Activated CD8-positive, alpha-beta memory T cell treated with anti-CD3 and anti-CD28 coated beads for 24 hours (primary cell): ENCODE data around the gene RPS24.
"Not testable (repeated sequence)": the region's sequence is repeated elsewhere in the genome, so short reads cannot be mapped to it uniquely, and the experiment has no call there.

Source experiments
- DNase-seq: peaks from one replicate; pipeline ENCODE4 v3.0.0-alpha.2; 2020

Gene RPS24

GRCh38 chr10:78033637-78034470 lies at the start of gene RPS24:
TSS of gene RPS24 (plus strand) at chr10:78033863. CDS start at chr10:78033902, 39 bp downstream.
- peak; percentile 97 for DNase-seq

GRCh38 chr10:77984986-77985385 lies 48.7 kb upstream of the RPS24 start:
- no peak for DNase-seq

GRCh38 chr10:77987671-77988255 lies 45.9 kb upstream of the RPS24 start:
- no peak for DNase-seq

GRCh38 chr10:77989081-77989724 lies 44.5 kb upstream of the RPS24 start:
- no peak for DNase-seq

GRCh38 chr10:77993620-77994019 lies 40.0 kb upstream of the RPS24 start:
- no peak for DNase-seq

DNA sequence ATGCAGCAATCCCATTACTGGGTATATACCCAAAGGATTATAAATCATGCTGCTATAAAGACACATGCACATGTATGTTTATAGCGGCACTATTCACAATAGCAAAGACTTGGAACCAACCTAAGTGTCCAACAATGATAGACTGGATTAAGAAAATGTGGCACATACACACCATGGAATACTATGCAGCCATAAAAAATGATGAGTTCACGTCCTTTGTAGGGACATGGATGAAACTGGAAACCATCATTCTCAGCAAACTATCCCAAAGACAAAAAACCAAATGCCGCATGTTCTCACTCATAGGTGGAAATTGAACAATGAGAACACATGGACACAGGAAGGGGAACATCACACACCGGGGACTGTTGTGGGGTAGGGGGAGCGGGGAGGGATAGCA lies 34.9 kb upstream of the RPS24 start:
- DNase-seq = not testable (repeated sequence)

- DNase-seq = no peak
Measured at GRCh38 chr10:78000206-78000605, 33.5 kb upstream of the RPS24 start.

GRCh38 chr10:78000956-78001472 lies 32.6 kb upstream of the RPS24 start:
- DNase-seq = no peak

DNA sequence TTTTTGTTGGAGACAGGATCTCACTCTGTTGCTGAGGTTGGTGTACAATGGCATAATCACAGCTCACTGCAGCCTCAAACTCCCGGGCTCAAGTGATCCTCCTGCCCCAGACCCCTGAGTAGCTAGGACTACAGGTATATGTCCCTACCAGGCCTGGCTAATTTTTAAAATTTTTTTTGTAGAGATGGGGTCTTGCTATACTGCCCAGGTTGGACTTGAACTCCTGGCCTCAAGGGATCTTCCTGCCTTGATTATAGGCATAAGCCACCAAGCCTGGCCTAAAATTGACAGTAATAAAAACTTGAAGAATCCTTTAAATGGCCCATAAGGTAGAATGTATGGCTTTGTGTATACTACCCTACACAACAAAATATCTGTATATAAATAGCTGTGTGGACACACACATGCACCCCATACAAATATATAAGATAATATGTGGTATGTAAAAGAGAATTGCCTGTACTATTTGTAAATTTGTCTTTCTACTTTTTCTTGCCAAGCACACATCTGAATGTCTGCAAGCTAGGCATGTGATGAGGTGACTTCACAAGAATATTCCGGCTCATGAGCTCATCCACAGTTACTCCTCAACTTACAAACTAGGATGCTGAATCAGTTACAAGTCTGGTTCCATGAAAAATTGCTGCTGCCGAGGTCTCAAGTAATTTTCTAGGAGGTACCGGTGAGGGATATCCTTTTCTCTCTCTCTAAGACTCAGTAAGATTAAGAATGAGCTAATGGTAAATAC lies 30.9 kb upstream of the RPS24 start:
- DNase-seq = no peak

DNA sequence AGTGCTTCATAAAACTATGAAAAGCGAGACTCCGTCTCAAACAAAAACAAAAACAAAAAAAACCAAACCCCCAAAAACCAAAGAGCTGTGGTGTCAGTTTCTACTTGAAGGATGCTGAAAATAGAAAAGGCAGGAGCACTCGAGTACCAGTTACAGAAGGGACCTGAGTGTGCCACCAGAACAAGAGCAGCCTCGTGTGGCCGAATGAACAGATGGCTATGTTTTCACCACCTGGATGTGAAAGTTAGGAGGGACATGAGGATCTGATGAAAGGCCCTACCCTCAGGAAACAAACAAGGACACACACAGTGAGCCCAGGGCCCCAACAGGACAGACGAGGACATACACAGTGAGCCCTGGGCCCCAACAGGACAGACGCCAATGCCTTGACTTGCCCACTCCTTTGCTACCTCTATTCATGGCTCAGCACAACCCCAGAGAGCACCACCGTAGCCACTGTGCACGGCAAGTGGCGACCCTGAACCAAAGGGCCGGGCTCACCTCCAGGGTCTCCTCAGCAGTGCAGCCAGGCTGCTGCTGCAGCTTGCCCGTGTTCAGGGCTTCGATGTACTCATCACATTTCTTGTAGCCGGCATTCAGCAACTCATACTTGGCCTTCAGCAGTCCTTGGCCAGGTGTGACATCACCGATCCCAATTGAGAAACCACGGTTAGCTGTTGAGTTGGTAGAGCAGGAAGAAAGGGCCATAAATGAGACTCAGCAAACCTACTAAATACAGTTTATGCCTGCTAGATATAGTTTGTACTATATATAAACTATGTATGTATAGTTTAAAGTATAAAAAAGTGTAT lies 29.2 kb upstream of the RPS24 start:
- no peak for DNase-seq

- DNase-seq = no peak
Measured at GRCh38 chr10:78007172-78007571, 26.5 kb upstream of the RPS24 start.

DNA sequence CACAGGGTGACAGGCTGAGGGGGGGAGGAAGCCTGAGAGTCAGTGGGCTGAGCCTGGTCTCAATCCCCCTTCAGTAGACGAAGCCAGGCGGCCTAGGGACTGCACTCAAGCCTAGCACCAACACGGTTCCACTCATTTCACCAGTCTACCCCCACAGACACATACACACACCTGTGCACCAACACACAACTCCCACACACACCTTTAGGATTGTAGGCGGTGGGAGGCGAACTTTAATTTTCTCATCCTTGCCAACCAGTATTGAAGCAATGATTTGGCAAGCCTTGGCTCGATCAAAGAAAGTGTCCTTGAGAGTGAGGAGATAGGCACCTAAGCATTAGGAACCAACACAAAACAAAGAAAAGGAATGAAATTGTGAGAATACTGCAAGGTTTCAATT lies 24.0 kb upstream of the RPS24 start:
- DNase-seq = no peak

GRCh38 chr10:78010278-78010677 lies 23.4 kb upstream of the RPS24 start:
- no peak for DNase-seq

GRCh38 chr10:78011065-78011464 lies 22.6 kb upstream of the RPS24 start:
- DNase-seq = no peak

- no peak for DNase-seq
Measured at GRCh38 chr10:78013564-78013963, 20.1 kb upstream of the RPS24 start.

DNA sequence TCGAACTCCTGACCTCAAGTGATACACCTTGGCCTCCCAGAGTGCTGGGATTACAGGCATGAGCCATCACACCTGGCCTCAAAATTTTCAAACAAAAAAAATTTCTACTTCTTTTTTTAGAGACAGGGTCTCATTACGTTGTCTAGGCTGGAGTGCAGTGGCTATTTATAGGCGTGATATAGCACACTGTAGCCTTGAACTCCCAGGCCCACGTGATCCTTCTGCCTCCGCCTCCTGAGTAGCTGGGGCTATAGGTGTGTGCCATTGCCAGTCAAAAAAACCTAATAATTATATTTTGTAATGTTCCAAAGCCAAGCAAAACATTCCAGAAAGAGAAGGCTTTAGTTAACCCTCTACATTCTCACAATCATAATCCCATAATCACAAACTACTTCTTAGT lies 18.1 kb upstream of the RPS24 start:
- DNase-seq = no peak

- DNase-seq = no peak
Measured at GRCh38 chr10:78017856-78018255, 15.8 kb upstream of the RPS24 start.

GRCh38 chr10:78019264-78019663 lies 14.4 kb upstream of the RPS24 start:
- DNase-seq = no peak

GRCh38 chr10:78021201-78021600 lies 12.5 kb upstream of the RPS24 start:
- DNase-seq = no peak

DNA sequence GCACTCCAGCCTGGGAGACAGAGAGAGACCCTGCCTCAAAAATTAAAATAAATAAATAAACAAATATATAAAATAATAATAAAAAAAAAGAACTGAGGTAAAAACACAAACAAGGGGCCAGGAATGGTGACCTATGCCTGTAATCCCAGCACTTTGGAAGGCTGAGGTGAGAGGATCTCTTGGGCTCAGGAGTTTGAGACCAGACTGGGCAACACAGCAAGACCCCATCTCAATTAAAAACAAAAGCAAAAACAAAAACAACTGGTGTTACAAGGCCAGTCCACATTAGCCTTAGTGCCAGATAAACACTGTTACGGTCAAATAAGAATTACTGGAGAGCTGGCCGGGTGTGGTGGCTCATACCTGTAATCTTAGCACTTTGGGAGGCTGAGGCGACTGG lies 9.9 kb upstream of the RPS24 start:
- DNase-seq = no peak

DNA sequence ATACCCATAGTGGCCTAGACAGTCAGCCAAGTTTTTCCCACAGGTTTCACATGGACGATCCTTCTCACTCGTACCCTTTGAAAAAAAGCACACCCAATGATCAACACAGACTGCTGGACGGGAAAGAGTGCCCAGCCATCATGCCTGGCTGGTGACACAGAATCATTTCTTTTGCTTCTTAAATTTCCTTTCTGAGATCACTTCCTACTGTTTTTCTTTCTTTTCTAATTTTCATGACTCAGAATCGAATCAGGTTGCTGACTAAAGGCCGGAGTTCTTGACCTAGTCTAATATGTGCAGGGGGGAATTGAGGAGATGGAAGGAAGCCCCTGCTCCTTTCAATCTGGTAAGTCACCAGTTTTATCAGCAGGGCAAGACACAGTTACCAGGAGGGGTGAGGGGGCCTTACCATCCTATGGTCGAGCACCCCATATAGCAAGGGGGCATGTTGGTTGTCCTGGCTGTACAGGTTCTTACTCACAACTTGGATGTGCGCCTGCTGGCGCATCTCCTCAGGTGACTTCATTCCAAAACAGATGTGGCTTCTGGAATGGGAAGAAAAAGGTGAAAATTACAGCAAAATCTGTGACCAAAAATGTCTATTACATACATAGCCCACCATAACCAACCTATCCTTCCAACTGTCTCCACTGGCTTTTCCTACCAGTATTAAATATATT lies 7.8 kb upstream of the RPS24 start:
- DNase-seq = no peak
